SK-N-SH treated with all-trans-retinoic acid at 6 μM for 48 hours (cell line): ENCODE measurements around the gene MINDY4.

Source experiments
- ATAC-seq: fragments of 200-7000 bp; cut with Tn5 transposase; 3 replicates; pipeline ENCODE4 v1.9.1; 2020; ENCODE audit warnings: mild to moderate bottlenecking, moderate library complexity
- BACH2 ChIP-seq: fragments of 250-450 bp; sonication (Bioruptor Pico); IDR thresholded peaks from 2 replicates; pipeline ENCODE4 v1.9.0; 2021; ENCODE audit warnings: mild to moderate bottlenecking, borderline replicate concordance
- CREB5 ChIP-seq: fragments of 250-450 bp; sonication (Bioruptor Pico); IDR thresholded peaks from 2 replicates; pipeline ENCODE4 v1.5.1; 2020; ENCODE audit warnings: low read depth, mild to moderate bottlenecking, moderate library complexity
- CSDC2 ChIP-seq: fragments of 250-450 bp; sonication (Bioruptor Pico); IDR thresholded peaks from 2 replicates; pipeline ENCODE4 v1.5.0; 2020; ENCODE audit warnings: mild to moderate bottlenecking, moderate library complexity
- ESRRG ChIP-seq: fragments of 250-450 bp; sonication (Bioruptor Pico); IDR thresholded peaks from 2 replicates; pipeline ENCODE4 v1.6.1; 2021; ENCODE audit warnings: mild to moderate bottlenecking
- GLIS3 ChIP-seq: fragments of 250-450 bp; sonication (Bioruptor Pico); IDR thresholded peaks from 2 replicates; pipeline ENCODE4 v1.5.0; 2020; ENCODE audit warnings: mild to moderate bottlenecking, moderate library complexity
- ISL1 ChIP-seq: fragments of 250-450 bp; sonication (Bioruptor Pico); IDR thresholded peaks from 2 replicates; pipeline ENCODE4 v2.1.2; 2022; ENCODE audit warnings: mild to moderate bottlenecking, moderate library complexity
- OSR1 ChIP-seq: fragments of 250-450 bp; sonication (Bioruptor Pico); IDR thresholded peaks from 2 replicates; pipeline ENCODE4 v1.8.0; 2022; ENCODE audit warnings: moderate library complexity, mild to moderate bottlenecking, inconsistent platforms
- POU6F1 ChIP-seq: fragments of 250-450 bp; sonication (Bioruptor Pico); IDR thresholded peaks from 2 replicates; pipeline ENCODE4 v1.8.0; 2021; ENCODE audit warnings: low read depth, mild to moderate bottlenecking, moderate library complexity, borderline replicate concordance
- RARB ChIP-seq: fragments of 250-450 bp; sonication (Bioruptor Pico); IDR thresholded peaks from 2 replicates; pipeline ENCODE4 v1.8.0; 2021; ENCODE audit warnings: mild to moderate bottlenecking, moderate library complexity
- SNAI2 ChIP-seq: fragments of 250-450 bp; sonication (Bioruptor Pico); IDR thresholded peaks from 2 replicates; pipeline ENCODE4 v1.5.0; 2020; ENCODE audit warnings: mild to moderate bottlenecking, moderate library complexity
- TCF4 ChIP-seq: fragments of 250-450 bp; sonication (Bioruptor Pico); IDR thresholded peaks from 2 replicates; pipeline ENCODE4 v1.8.0; 2021; ENCODE audit warnings: mild to moderate bottlenecking, moderate library complexity, borderline replicate concordance
- ZC3H10 ChIP-seq: fragments of 250-450 bp; sonication (Bioruptor Pico); IDR thresholded peaks from 2 replicates; pipeline ENCODE4 v1.5.1; 2021; ENCODE audit warnings: mild to moderate bottlenecking, moderate library complexity
- ZFP3 ChIP-seq: fragments of 250-450 bp; sonication (Bioruptor Pico); IDR thresholded peaks from 2 replicates; pipeline ENCODE4 v1.5.0; 2020; ENCODE audit warnings: mild to moderate bottlenecking, moderate library complexity
- ZNF70 ChIP-seq: fragments of 450-650 bp; formaldehyde crosslinking; IDR thresholded peaks from 2 replicates; pipeline ENCODE4 v1.5.0; 2020; ENCODE audit warnings: mild to moderate bottlenecking, moderate library complexity
- ZNF8 ChIP-seq: fragments of 450-650 bp; formaldehyde crosslinking; IDR thresholded peaks from 2 replicates; pipeline ENCODE4 v1.5.0; 2020; ENCODE audit warnings: mild to moderate bottlenecking, moderate library complexity
- TF ChIP-seq, protein P1 (sequence below): fragments of 250-450 bp; sonication (Bioruptor Pico); IDR thresholded peaks from 2 replicates; pipeline ENCODE4 v1.8.0; 2020; ENCODE audit warnings: mild to moderate bottlenecking, moderate library complexity, borderline replicate concordance
- TF ChIP-seq, protein P2 (sequence below): fragments of 250-450 bp; sonication (Bioruptor Pico); IDR thresholded peaks from 2 replicates; pipeline ENCODE4 v1.5.1; 2021; ENCODE audit warnings: mild to moderate bottlenecking, moderate library complexity
- TF ChIP-seq, protein P3 (sequence below): fragments of 250-450 bp; sonication (Bioruptor Pico); IDR thresholded peaks from 2 replicates; pipeline ENCODE4 v1.5.0; 2020; ENCODE audit warnings: mild to moderate bottlenecking, moderate library complexity

Gene MINDY4

GRCh38 chr7:30877015-30877769 lies 106.0 kb downstream of the MINDY4 start:
- no peak for TF ChIP-seq ISL1 (CRISPR knock-in tag)
- no peak for TF ChIP-seq SNAI2 (CRISPR knock-in tag)
- no peak for TF ChIP-seq ZNF8
- ATAC-seq: no peak

DNA sequence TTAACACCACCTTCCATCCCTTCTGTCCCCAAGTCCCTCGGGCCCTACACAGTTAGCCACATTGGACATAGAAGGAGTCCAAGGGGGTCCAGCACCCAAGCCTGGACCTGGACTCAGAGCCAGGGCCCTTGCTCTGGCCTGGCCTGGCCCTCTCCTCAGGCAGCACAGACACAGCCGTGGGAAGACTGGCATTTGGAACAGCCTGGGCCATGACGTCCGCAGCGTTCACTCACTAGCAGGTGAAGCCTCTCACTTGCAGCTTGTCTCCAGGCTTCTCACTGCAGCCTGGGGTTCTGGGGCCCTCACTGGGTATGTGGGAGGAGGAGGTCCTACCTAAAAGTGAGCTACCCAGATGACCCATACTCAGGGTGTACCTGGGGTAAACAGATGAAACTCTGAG lies 106.8 kb downstream of the MINDY4 start:
- no peak for ATAC-seq
- TF ChIP-seq OSR1 (CRISPR knock-in tag) (no peak), TCF4 (CRISPR knock-in tag) (no peak), ZFP3 (CRISPR knock-in tag) (no peak), POU6F1 (CRISPR knock-in tag) (no peak)
- TF ChIP-seq, protein P1, sequence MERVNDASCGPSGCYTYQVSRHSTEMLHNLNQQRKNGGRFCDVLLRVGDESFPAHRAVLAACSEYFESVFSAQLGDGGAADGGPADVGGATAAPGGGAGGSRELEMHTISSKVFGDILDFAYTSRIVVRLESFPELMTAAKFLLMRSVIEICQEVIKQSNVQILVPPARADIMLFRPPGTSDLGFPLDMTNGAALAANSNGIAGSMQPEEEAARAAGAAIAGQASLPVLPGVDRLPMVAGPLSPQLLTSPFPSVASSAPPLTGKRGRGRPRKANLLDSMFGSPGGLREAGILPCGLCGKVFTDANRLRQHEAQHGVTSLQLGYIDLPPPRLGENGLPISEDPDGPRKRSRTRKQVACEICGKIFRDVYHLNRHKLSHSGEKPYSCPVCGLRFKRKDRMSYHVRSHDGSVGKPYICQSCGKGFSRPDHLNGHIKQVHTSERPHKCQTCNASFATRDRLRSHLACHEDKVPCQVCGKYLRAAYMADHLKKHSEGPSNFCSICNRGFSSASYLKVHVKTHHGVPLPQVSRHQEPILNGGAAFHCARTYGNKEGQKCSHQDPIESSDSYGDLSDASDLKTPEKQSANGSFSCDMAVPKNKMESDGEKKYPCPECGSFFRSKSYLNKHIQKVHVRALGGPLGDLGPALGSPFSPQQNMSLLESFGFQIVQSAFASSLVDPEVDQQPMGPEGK (CRISPR knock-in tag): no peak
- TF ChIP-seq, protein P2, sequence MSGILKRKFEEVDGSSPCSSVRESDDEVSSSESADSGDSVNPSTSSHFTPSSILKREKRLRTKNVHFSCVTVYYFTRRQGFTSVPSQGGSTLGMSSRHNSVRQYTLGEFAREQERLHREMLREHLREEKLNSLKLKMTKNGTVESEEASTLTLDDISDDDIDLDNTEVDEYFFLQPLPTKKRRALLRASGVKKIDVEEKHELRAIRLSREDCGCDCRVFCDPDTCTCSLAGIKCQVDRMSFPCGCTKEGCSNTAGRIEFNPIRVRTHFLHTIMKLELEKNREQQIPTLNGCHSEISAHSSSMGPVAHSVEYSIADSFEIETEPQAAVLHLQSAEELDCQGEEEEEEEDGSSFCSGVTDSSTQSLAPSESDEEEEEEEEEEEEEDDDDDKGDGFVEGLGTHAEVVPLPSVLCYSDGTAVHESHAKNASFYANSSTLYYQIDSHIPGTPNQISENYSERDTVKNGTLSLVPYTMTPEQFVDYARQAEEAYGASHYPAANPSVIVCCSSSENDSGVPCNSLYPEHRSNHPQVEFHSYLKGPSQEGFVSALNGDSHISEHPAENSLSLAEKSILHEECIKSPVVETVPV (CRISPR knock-in tag): no peak

- no peak for ATAC-seq
- TF ChIP-seq BACH2 (CRISPR knock-in tag) (no peak), RARB (no peak), ZNF70 (CRISPR knock-in tag) (no peak), GLIS3 (CRISPR knock-in tag) (no peak), CSDC2 (CRISPR knock-in tag) (no peak), SNAI2 (CRISPR knock-in tag) (no peak), OSR1 (CRISPR knock-in tag) (no peak), ZFP3 (CRISPR knock-in tag) (no peak), ISL1 (CRISPR knock-in tag) (no peak), ZC3H10 (CRISPR knock-in tag) (no peak), CREB5 (no peak), ESRRG (CRISPR knock-in tag) (no peak)
- TF ChIP-seq, protein P3, sequence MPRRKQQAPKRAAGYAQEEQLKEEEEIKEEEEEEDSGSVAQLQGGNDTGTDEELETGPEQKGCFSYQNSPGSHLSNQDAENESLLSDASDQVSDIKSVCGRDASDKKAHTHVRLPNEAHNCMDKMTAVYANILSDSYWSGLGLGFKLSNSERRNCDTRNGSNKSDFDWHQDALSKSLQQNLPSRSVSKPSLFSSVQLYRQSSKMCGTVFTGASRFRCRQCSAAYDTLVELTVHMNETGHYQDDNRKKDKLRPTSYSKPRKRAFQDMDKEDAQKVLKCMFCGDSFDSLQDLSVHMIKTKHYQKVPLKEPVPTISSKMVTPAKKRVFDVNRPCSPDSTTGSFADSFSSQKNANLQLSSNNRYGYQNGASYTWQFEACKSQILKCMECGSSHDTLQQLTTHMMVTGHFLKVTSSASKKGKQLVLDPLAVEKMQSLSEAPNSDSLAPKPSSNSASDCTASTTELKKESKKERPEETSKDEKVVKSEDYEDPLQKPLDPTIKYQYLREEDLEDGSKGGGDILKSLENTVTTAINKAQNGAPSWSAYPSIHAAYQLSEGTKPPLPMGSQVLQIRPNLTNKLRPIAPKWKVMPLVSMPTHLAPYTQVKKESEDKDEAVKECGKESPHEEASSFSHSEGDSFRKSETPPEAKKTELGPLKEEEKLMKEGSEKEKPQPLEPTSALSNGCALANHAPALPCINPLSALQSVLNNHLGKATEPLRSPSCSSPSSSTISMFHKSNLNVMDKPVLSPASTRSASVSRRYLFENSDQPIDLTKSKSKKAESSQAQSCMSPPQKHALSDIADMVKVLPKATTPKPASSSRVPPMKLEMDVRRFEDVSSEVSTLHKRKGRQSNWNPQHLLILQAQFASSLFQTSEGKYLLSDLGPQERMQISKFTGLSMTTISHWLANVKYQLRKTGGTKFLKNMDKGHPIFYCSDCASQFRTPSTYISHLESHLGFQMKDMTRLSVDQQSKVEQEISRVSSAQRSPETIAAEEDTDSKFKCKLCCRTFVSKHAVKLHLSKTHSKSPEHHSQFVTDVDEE: no peak
Observed at GRCh38 chr7:30879139-30880124, 108.2 kb downstream of the MINDY4 start.
